Liver (tissue), 9 donors: ENCODE measurements around the gene IFITM10. TPM values are rescaled to one million over a fixed set of nuclear protein-coding genes. Genes with fewer than 3 reads are reported as not detected.
A peak's percentile ranks its signal among the peaks of the same experiment; 100 is the strongest.

Experiments
- DNase-seq: peaks from one replicate; pipeline ENCODE4 v3.0.0-alpha.2; 2017; ENCODE audit warnings: low spot score
- H3K27ac ChIP-seq, 2 donors: one replicate each; pipeline ENCODE4 v1.7.0; 2013; ENCODE audit warnings: inconsistent platforms in 2 of 2, low read length in 2 of 2, control low read depth in 1 of 2, low read depth in 1 of 2, mild to moderate bottlenecking in 1 of 2
- H3K27me3 ChIP-seq, 4 donors: one replicate each; pipeline versions ENCODE4 v1.6.1 to v1.7.0; 2013; ENCODE audit warnings: low read length in 3 of 4, inconsistent platforms in 1 of 4, mild to moderate bottlenecking in 1 of 4, moderate library complexity in 1 of 4; ENCODE audit not compliant: control insufficient read depth in 4 of 4, insufficient read depth in 4 of 4
- H3K36me3 ChIP-seq, 4 donors: one replicate each; pipeline versions ENCODE4 v1.6.1 to v1.7.0; 2013; ENCODE audit warnings: low read length in 3 of 4, mild to moderate bottlenecking in 3 of 4, low read depth in 1 of 4, moderate library complexity in 1 of 4; ENCODE audit not compliant: control insufficient read depth in 4 of 4, insufficient read depth in 3 of 4
- H3K4me1 ChIP-seq, 4 donors: one replicate each; pipeline versions ENCODE4 v1.6.1 to v1.7.0; 2013; ENCODE audit warnings: low read length in 3 of 4, mild to moderate bottlenecking in 3 of 4, moderate library complexity in 1 of 4; ENCODE audit not compliant: control insufficient read depth in 4 of 4, insufficient read depth in 4 of 4
- H3K4me3 ChIP-seq, 3 donors: one replicate each; pipeline versions ENCODE4 v1.6.1 to v1.7.0; 2013; ENCODE audit warnings: low read length in 3 of 3, control low read depth in 1 of 3, low read depth in 1 of 3, mild to moderate bottlenecking in 1 of 3
- H3K9ac ChIP-seq, 2 donors: one replicate each; pipeline ENCODE4 v1.7.0; 2013; ENCODE audit warnings: low read length in 2 of 2, mild to moderate bottlenecking in 2 of 2, moderate library complexity in 2 of 2, control low read depth in 1 of 2, low read depth in 1 of 2
- H3K9me3 ChIP-seq, 4 donors: one replicate each; pipeline versions ENCODE4 v1.6.1 to v1.7.0; 2013; ENCODE audit warnings: low read length in 3 of 4; ENCODE audit not compliant: control insufficient read depth in 4 of 4
- ATF3 ChIP-seq: IDR thresholded peaks from 2 replicates; pipeline ENCODE4 v1.6.1; 2016; ENCODE audit warnings: antibody characterized with exemption
- CTCF ChIP-seq: fragments of 150-350 bp; IDR thresholded peaks from 2 replicates; pipeline ENCODE4 v1.5.1; 2017; ENCODE audit warnings: improper control_type of control experiment, low read depth, low read length; ENCODE audit not compliant: missing input control
- EGR1 ChIP-seq, 2 donors: IDR thresholded peaks; 2 replicates each; pipeline ENCODE4 v1.6.1; 2016 to 2018; ENCODE audit warnings: antibody characterized with exemption in 2 of 2, low read depth in 2 of 2
- FOXA1 ChIP-seq: IDR thresholded peaks from 2 replicates; pipeline ENCODE4 v1.6.1; 2016; ENCODE audit warnings: antibody characterized with exemption
- FOXA2 ChIP-seq: IDR thresholded peaks from 2 replicates; pipeline ENCODE4 v1.6.1; 2016; ENCODE audit warnings: antibody characterized with exemption
- GABPA ChIP-seq, 2 donors: IDR thresholded peaks in 1 of 2; conservative IDR thresholded peaks in 1 of 2; 2 replicates each; pipeline ENCODE4 v1.6.1; 2016; ENCODE audit warnings: antibody characterized with exemption in 2 of 2, mild to moderate bottlenecking in 1 of 2, moderate library complexity in 1 of 2
- HNF4A ChIP-seq, 2 donors: conservative IDR thresholded peaks; 2 replicates each; pipeline ENCODE4 v1.6.1; 2016; ENCODE audit warnings: antibody characterized with exemption in 2 of 2, mild to moderate bottlenecking in 2 of 2
- MAX ChIP-seq: IDR thresholded peaks from 2 replicates; pipeline ENCODE4 v1.6.1; 2016; ENCODE audit warnings: antibody characterized with exemption
- NR2F2 ChIP-seq: IDR thresholded peaks from 2 replicates; pipeline ENCODE4 v1.6.1; 2016; ENCODE audit warnings: antibody characterized with exemption
- RAD21 ChIP-seq, 2 donors: IDR thresholded peaks; 2 replicates each; pipeline ENCODE4 v1.6.1; 2016; ENCODE audit warnings: antibody characterized with exemption in 2 of 2, mild to moderate bottlenecking in 2 of 2
- RXRA ChIP-seq, 2 donors: IDR thresholded peaks; 2 replicates each; pipeline ENCODE4 v1.6.1; 2017 to 2018; ENCODE audit warnings: antibody characterized with exemption in 2 of 2, mild to moderate bottlenecking in 1 of 2
- SP1 ChIP-seq: IDR thresholded peaks from 2 replicates; pipeline ENCODE4 v1.6.1; 2018; ENCODE audit warnings: antibody characterized with exemption, mild to moderate bottlenecking
- WGBS: extraction: QIAGEN DNeasy Blood & Tissue Kit; methylation state at CpG from one replicate; pipeline ENCODE4 v1.1.7; 2013; 5-methylcytosine and 5-hydroxymethylcytosine counted together
- polyA plus RNA-seq, 2 donors: library from polyadenylated mRNA; stranded (reverse) in 1 of 2; unstranded in 1 of 2; fragments of 200-250 nt in 1 of 2; fragments of >200 nt in 1 of 2; fragmentation: Nextera tagmentation in 1 of 2; extraction: Ambion mirVana in 1 of 2; gene quantifications; one replicate each; pipeline versions ENCODE4 v1.2.1 to v1.2.3, GENCODE V29; 2013 to 2015
- total RNA-seq, 2 donors: library from RNA; depleted of rRNA; stranded (reverse); fragments of >200 nt; gene quantifications; one replicate each; pipeline ENCODE4 v1.2.3, GENCODE V29; 2014
- TF ChIP-seq, protein P1 (sequence below): IDR thresholded peaks from 2 replicates; pipeline ENCODE4 v1.6.1; 2016; ENCODE audit warnings: antibody characterized with exemption, mild to moderate bottlenecking
- TF ChIP-seq, protein P2 (sequence below): IDR thresholded peaks from 2 replicates; pipeline ENCODE4 v1.6.1; 2016; ENCODE audit warnings: antibody characterized with exemption
- donor health status: healthy.
- donor health status: healthy.
- donor health status: healthy.
- donor health status: healthy.
- donor health status: healthy.

Gene IFITM10
- total RNA-seq, result 1 to 10 TPM in 1 of 2 donors, under 1 TPM in 1; 0.65 to 8.5 TPM
- polyA plus RNA-seq, result 1 to 10 TPM in 1 of 2 donors, under 1 TPM in 1; 0.14 to 2.9 TPM

DNA sequence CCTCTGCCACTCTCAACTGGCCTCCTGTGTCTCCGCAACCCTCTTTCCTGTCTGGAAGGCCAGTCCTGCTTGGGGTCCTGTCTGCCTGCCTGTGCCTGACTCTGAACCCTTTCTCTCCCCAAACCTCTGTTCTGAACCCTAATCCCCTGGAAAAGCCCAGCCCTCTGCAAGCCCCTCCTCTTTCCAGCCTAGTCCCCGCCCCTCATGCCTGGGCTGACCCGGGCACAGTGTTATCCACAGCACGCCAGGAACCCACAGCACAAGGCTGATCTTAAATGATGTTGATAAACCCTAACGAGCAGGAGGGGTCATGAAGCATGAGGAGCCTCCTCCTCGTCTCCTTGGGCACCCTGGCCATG lies at the start of gene IFITM10:
Gene IFITM10, minus strand, starts transcription at position 115 of the 359 bp plus-strand sequence. CDS start 153 bp downstream, outside the sequence.
- peak; percentile 81 for DNase-seq
- no peak within 1 kb of the TSS for H3K9ac ChIP-seq
- peak within 1 kb of the TSS; percentile 18 to 44 (median 29) for H3K4me3 ChIP-seq
- H3K36me3 ChIP-seq, result peaks cover 0 to 19% (median 17%) of the 10 kb centered on the region in 4 donors
- no peaks in the 10 kb centered on the region for H3K9me3 ChIP-seq
- H3K27ac ChIP-seq, result peak within 1 kb of the TSS; percentile 61 to 71
- TF ChIP-seq NR2F2 (peak; percentile 59), HNF4A (conservative IDR thresholded peaks at IDR 0.05) (no peak), SP1 (no peak), FOXA1 (no peak), GABPA (IDR thresholded peaks at IDR 0.05 in 1 of 2, conservative IDR thresholded peaks at IDR 0.05 in 1 of 2) (no peak), ATF3 (no peak), CTCF (no peak), FOXA2 (no peak), MAX (no peak), EGR1 (IDR thresholded peaks at IDR 0.05; ENCODE audit: low read depth in 2 of 2) (no peak), RAD21 (IDR thresholded peaks at IDR 0.05) (no peak), RXRA (IDR thresholded peaks at IDR 0.05) (peak in 1 of 2 donors; percentile 21)
- TF ChIP-seq, protein P1, sequence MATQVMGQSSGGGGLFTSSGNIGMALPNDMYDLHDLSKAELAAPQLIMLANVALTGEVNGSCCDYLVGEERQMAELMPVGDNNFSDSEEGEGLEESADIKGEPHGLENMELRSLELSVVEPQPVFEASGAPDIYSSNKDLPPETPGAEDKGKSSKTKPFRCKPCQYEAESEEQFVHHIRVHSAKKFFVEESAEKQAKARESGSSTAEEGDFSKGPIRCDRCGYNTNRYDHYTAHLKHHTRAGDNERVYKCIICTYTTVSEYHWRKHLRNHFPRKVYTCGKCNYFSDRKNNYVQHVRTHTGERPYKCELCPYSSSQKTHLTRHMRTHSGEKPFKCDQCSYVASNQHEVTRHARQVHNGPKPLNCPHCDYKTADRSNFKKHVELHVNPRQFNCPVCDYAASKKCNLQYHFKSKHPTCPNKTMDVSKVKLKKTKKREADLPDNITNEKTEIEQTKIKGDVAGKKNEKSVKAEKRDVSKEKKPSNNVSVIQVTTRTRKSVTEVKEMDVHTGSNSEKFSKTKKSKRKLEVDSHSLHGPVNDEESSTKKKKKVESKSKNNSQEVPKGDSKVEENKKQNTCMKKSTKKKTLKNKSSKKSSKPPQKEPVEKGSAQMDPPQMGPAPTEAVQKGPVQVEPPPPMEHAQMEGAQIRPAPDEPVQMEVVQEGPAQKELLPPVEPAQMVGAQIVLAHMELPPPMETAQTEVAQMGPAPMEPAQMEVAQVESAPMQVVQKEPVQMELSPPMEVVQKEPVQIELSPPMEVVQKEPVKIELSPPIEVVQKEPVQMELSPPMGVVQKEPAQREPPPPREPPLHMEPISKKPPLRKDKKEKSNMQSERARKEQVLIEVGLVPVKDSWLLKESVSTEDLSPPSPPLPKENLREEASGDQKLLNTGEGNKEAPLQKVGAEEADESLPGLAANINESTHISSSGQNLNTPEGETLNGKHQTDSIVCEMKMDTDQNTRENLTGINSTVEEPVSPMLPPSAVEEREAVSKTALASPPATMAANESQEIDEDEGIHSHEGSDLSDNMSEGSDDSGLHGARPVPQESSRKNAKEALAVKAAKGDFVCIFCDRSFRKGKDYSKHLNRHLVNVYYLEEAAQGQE, result no peak
- TF ChIP-seq, protein P2, sequence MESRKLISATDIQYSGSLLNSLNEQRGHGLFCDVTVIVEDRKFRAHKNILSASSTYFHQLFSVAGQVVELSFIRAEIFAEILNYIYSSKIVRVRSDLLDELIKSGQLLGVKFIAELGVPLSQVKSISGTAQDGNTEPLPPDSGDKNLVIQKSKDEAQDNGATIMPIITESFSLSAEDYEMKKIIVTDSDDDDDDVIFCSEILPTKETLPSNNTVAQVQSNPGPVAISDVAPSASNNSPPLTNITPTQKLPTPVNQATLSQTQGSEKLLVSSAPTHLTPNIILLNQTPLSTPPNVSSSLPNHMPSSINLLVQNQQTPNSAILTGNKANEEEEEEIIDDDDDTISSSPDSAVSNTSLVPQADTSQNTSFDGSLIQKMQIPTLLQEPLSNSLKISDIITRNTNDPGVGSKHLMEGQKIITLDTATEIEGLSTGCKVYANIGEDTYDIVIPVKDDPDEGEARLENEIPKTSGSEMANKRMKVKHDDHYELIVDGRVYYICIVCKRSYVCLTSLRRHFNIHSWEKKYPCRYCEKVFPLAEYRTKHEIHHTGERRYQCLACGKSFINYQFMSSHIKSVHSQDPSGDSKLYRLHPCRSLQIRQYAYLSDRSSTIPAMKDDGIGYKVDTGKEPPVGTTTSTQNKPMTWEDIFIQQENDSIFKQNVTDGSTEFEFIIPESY, result no peak
- no peaks in the 10 kb centered on the region for H3K27me3 ChIP-seq
- WGBS, result 25% methylated on average over 6 of the region's 6 CpGs
- peaks cover 0 to 29% (median 14%) of the 10 kb centered on the region in 4 donors for H3K4me1 ChIP-seq
